T47D (cell line): Measurements from ENCODE around the gene ISCU.
"Not testable (repeated sequence)": the region's sequence is repeated elsewhere in the genome, so short reads cannot be mapped to it uniquely, and the experiment has no call there.

Experiments used
- DNase-seq, 2 experiments: peaks; one replicate each; pipeline versions ENCODE4 v3.0.0 to v3.0.0-alpha.2; 2011 to 2012; ENCODE audit warnings: low read depth in 1 of 2, low spot score in 1 of 2
- JUND ChIP-seq: IDR thresholded peaks from 2 replicates; pipeline ENCODE4 v1.6.1; 2012; ENCODE audit warnings: low read depth
- in situ Hi-C: cut with HindIII; loops from 2 replicates; pipeline ENCODE4 v1.10.0; 2016; ENCODE audit warnings: low sequenced_read_pairs, low pct_unique_long_range_greater_than_20kb

The ISCU gene

DNA sequence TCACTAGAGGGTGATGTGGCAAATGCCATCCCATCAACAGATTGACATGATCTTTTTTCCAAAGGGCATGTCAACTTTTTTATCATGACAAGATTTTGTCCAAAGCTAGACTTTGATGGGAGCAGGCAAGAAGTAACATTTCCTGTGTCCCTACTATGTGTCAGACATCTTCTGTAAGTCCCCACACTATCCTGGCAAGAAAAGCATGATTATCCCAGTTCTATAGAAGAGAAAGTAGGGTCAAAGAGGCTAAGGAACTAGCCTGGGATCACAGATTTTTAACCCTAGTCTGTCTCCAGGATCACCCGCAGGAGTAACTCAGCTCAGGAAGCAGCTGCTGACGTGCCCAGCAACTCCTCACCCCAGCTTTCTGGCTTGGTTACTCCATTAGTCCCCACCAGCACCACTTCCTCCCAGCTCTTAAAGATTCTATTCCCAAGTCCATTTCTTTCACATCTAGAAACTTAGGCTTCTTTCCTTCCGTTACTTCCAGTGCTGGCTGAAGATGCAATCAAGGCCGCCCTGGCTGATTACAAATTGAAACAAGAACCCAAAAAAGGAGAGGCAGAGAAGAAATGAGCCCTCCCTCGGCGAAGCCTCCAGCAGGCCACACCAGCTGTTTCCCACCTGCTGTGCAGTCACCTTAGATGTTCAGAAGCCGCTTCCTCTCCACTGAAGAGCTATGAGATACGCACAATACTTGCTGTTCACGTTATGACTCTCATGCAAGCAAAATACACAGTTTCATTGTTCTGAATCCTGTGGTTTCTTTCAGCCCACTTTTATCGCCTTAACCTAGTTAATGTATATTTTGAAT is 6.2 kb downstream of the ISCU start:
- no peak for TF ChIP-seq JUND
- in situ Hi-C loops, result no loop called here

GRCh38 chr12:108570743-108571608 is 8.6 kb downstream of the ISCU start:
- in situ Hi-C loops, result no loop called here
- peak in 1 of 2 experiments; percentile 49 for DNase-seq

More for the DNA sequence above, 6.2 kb downstream of the ISCU start:
- DNase-seq, result no peak

DNA sequence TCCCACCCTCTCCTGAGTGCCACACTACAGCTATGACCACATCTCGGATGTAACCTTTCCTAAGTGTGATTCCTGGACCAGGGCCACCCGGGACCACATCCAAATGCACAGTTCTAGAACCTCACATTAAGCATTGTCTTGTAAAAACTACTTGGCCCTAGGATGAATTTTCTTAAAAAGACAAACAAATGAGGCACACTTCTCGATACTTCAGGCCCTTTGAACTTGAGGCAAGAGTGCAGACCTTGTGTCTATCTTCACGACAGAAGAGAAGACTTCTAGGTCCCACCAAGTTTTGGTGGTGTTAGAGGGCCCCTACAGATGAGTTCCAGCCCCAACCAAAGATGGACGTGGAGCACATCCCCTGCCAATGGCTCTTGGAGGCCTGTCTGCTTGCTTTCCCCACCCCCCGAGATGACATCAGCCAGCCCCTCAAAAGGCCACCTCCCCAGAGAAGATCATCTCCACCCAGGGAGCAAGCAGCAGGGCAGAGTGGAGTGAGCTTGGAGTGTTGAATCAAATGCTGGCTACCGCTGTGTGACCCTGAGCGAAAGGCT is 9.3 kb downstream of the ISCU start:
- TF ChIP-seq JUND, result no peak
- DNase-seq, result no peak
- in situ Hi-C loops, result no loop called here

More at GRCh38 chr12:108570743-108571608, 8.6 kb downstream of the ISCU start:
- no peak for TF ChIP-seq JUND

DNA sequence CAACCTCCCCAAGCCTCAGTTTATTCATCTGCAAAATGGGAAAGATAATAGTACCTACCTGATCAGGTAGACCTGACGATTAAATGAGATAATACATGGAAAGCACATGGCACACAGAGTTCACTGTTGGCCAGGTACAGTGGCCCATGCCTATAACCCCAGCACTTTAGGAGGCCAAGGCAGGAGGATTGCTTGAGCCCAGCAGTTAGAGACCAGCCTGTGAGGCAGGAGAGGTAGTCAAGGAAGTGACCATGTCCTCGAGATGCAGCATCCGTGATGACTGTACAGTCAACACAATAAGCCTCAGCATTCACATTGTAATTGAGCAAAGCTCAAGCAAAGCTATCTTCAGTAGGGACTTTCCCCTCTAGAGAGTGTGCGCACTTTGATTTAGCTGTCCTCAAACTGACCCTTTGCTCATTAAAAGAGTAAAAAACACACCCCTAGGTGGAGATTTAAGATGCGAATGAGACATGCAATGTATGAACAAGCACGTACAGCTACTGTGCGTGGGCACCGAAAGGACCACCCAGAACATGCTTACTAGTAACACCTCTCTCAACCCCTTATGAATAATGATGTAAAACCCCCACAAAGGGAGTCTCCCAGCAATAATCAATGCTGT is 9.9 kb downstream of the ISCU start:
- no peak for TF ChIP-seq JUND
- in situ Hi-C loops, result no loop called here

DNA sequence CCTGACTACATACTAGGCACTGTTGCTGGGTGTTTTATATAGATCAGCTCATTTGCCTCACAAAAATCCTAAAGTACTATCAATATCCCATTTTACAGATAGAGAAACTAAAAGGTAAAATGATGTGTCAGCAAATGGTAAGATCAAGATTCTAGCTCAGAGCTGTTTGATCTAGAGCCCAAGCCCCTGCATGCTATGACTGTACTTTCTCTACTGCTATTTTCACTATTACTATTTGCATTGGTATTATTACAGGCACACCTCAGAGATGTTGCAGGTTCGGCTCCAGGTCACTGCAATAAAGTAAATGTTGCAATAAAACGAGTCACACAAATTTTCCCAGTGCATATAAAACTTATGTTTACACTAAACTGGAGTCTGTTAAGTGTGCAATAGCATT is 10.9 kb downstream of the ISCU start:
- DNase-seq, result no peak
- no peak for TF ChIP-seq JUND
- in situ Hi-C loops, result no loop called here

More for the DNA sequence above, 9.9 kb downstream of the ISCU start:
- no peak for DNase-seq

- in situ Hi-C loops, DNase-seq: not testable (repeated sequence)
Observed at GRCh38 chr12:108574276-108574675, 11.9 kb downstream of the ISCU start.

DNA sequence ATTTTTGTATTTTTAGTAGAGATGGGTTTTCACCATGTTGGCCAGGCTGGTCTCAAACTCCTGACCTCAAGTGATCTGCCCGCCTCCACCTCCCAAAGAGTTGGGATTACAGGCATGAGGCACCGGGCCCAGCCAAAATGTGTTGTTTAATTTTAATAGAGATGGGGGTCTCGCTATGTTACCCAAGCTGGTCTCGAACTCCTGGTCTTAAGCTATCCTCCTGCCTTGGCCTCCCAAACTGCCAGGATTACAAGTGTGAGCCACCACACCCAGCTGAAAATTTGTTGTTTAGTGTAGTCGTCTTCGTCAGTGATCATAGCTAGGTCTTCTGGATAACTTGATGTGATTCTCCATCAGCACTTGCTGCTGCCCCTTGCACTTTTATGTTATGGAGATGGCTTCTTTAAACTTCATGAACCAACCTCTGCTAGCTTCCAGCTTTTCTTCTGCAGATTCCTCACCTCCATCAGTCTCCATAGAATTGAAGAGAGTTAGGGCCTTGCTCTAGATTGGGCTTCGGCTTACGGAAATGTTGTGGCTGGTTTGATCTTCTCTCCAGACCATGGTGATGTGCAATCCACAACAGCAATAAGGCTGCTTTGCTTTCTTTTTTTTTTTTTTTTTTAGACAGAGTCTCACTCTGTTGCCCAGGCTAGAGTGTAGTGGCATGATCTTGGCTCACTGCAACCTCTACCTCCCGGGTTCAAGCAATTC is 13.0 kb downstream of the ISCU start:
- DNase-seq, result no peak
- no peak for TF ChIP-seq JUND
- in situ Hi-C loops, result no loop called here

- in situ Hi-C loops, result no loop called here
- no peak for DNase-seq
- no peak for TF ChIP-seq JUND
Observed at GRCh38 chr12:108576660-108577234, 14.4 kb downstream of the ISCU start.

DNA sequence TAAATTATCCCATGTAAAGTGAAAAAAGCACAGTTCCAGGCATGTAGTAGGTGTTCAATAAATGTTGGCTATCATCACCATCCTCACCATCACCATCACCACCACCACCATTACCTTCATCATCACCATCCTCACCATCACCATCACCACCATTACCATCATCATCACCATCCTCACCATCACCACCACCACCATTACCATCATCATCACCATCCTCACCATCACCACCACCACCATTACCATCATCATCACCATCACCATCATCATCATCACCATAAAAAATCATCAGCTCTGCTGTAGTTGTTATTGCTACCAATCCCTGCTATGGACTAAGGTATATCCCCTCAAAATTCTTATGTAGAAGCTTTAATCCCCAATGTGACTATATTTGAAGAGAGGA is 15.1 kb downstream of the ISCU start:
- no peak for TF ChIP-seq JUND
- in situ Hi-C loops, result no loop called here
- no peak for DNase-seq

DNA sequence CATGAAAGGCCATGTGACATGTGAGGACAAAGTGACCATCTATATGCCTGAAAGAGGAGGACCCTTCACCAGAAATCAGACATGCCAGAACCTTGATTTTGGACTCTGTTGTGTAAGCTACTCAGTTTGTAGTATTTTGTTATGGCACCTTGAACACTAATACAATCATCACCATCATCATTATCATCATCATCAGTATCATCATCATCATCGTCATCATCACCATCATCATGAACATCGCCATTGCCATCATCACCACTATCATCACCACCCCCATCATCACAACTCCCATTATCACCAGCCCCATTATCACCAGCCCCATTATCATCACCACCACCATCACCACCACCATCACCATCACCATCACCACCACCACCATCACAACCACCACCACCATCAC is 15.9 kb downstream of the ISCU start:
- no peak for TF ChIP-seq JUND
- DNase-seq, result no peak
- in situ Hi-C loops, result no loop called here

GRCh38 chr12:108578813-108579212 is 16.4 kb downstream of the ISCU start:
- TF ChIP-seq JUND, result no peak
- in situ Hi-C loops, result no loop called here
- no peak for DNase-seq

GRCh38 chr12:108580531-108580930 is 18.1 kb downstream of the ISCU start:
- no peak for DNase-seq
- in situ Hi-C loops, result no loop called here
- TF ChIP-seq JUND, result no peak
